Endothelial cell (in vitro differentiated cells): ENCODE data around the gene INF2. TPM values are rescaled to one million over a fixed set of nuclear protein-coding genes. Genes with fewer than 3 reads are reported as not detected.
A peak's percentile ranks its signal among the peaks of the same experiment; 100 is the strongest.

ENCODE experiments used
- DNase-seq: peaks from one replicate; pipeline ENCODE4 v3.0.0; 2021; ENCODE audit warnings: low spot score
- H3K27ac Mint-ChIP-seq: one replicate; pipeline ENCODE4 v1.8.0; 2021; ENCODE audit warnings: mixed read lengths, inconsistent platforms; ENCODE audit not compliant: unreplicated experiment
- H3K27me3 Mint-ChIP-seq: one replicate; pipeline ENCODE4 v1.8.0; 2021; ENCODE audit warnings: mild to moderate bottlenecking, moderate library complexity, mixed read lengths, inconsistent platforms; ENCODE audit not compliant: unreplicated experiment
- H3K36me3 Mint-ChIP-seq: one replicate; pipeline ENCODE4 v1.8.0; 2021; ENCODE audit warnings: mild to moderate bottlenecking, low read depth, mixed read lengths, inconsistent platforms; ENCODE audit not compliant: unreplicated experiment
- H3K4me1 Mint-ChIP-seq: one replicate; pipeline ENCODE4 v1.8.0; 2021; ENCODE audit warnings: mild to moderate bottlenecking, mixed read lengths, inconsistent platforms; ENCODE audit not compliant: unreplicated experiment
- H3K4me3 Mint-ChIP-seq: one replicate; pipeline ENCODE4 v1.8.0; 2021; ENCODE audit warnings: mild to moderate bottlenecking, mixed read lengths, inconsistent platforms; ENCODE audit not compliant: unreplicated experiment
- H3K9me3 Mint-ChIP-seq: one replicate; pipeline ENCODE4 v1.8.0; 2021; ENCODE audit warnings: mixed read lengths, inconsistent platforms; ENCODE audit not compliant: unreplicated experiment
- total RNA-seq: library from RNA; stranded (reverse); fragmentation: NEBNext Ultra II Directional; extraction: Animal tissue kit (Norgen Biotek cat#: 25700); gene quantifications from one replicate; pipeline ENCODE4 v1.2.1, GENCODE V29; 2021; ENCODE audit not compliant: unreplicated experiment
- TF ChIP-seq, protein P1 (sequence below): fragments of 200-600 bp; sonication (generic); IDR thresholded peaks from one replicate; pipeline ENCODE4 v1.5.0; 2021; ENCODE audit warnings: antibody characterized with exemption; ENCODE audit not compliant: unreplicated experiment

INF2 gene
- total RNA-seq, 1 donor from 2014 or later, result 97.2 TPM

DNA sequence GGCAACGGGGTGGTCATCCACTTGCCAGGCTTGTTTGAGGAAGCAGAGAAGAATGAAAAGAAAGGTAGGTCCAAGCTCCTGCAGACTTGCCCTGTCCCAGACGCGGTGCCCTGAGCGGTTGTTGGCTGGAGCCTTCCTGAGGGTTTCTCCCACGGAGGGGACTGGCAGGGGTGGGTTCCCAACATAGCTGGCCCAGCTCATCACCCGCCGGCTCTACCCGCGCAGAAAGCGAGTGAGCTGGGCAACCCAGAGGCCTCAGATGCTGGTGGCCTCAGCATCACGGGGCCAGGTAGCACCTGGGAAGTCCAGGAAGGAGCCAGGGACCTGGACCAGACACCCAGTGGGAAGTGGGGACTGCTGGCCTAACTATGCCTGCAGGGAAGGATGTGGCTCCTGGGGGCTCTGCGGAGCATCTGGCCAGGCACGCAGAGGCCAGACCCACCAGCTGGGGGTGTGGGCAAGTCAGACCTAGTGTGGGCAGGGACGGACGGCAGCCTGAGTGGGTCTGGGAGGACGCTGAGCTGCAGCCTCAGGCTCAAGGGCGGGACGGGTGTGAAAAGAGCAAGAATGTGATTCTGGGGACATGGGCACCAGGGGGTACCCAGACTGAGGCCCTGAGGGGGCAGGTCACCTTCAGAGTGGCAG lies 49.1 kb downstream of the INF2 start:
- Mint-ChIP-seq H3K4me1 (peaks cover 6% of the 10 kb centered on the region), H3K4me3 (no peak overlapping the region), H3K27me3 (peaks cover 15% of the 10 kb centered on the region), H3K27ac (no peak overlapping the region), H3K36me3 (no peaks in the 10 kb centered on the region), H3K9me3 (no peaks in the 10 kb centered on the region)
- DNase-seq, result no peak
- TF ChIP-seq, protein P1, sequence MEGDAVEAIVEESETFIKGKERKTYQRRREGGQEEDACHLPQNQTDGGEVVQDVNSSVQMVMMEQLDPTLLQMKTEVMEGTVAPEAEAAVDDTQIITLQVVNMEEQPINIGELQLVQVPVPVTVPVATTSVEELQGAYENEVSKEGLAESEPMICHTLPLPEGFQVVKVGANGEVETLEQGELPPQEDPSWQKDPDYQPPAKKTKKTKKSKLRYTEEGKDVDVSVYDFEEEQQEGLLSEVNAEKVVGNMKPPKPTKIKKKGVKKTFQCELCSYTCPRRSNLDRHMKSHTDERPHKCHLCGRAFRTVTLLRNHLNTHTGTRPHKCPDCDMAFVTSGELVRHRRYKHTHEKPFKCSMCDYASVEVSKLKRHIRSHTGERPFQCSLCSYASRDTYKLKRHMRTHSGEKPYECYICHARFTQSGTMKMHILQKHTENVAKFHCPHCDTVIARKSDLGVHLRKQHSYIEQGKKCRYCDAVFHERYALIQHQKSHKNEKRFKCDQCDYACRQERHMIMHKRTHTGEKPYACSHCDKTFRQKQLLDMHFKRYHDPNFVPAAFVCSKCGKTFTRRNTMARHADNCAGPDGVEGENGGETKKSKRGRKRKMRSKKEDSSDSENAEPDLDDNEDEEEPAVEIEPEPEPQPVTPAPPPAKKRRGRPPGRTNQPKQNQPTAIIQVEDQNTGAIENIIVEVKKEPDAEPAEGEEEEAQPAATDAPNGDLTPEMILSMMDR, result no peak

DNA sequence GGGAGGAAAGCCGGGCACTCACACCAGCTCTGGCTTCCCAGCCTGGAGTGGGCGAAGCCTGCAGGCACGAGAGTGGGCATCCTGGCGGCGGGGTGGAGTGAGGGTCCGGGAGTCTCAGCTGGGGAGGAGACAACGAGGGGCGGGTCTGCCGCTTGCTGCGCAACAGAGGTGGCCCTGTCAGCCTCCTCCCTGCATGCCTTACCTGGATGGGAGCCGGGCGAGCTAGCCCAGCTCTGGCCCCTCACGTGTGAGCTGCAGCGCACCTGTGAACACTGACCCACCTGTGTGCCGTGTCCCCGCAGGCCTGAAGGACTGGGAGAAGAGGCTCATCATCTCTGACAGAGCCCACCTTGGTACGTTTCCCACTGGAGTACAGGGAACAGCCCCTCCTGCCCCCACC lies 49.6 kb downstream of the INF2 start:
- H3K27ac Mint-ChIP-seq, result no peak overlapping the region
- H3K27me3 Mint-ChIP-seq, result peaks cover 15% of the 10 kb centered on the region
- H3K9me3 Mint-ChIP-seq, result no peaks in the 10 kb centered on the region
- peaks cover 6% of the 10 kb centered on the region for H3K4me1 Mint-ChIP-seq
- no peaks in the 10 kb centered on the region for H3K36me3 Mint-ChIP-seq
- TF ChIP-seq, protein P1, result no peak
- DNase-seq, result no peak
- H3K4me3 Mint-ChIP-seq, result no peak overlapping the region

DNA sequence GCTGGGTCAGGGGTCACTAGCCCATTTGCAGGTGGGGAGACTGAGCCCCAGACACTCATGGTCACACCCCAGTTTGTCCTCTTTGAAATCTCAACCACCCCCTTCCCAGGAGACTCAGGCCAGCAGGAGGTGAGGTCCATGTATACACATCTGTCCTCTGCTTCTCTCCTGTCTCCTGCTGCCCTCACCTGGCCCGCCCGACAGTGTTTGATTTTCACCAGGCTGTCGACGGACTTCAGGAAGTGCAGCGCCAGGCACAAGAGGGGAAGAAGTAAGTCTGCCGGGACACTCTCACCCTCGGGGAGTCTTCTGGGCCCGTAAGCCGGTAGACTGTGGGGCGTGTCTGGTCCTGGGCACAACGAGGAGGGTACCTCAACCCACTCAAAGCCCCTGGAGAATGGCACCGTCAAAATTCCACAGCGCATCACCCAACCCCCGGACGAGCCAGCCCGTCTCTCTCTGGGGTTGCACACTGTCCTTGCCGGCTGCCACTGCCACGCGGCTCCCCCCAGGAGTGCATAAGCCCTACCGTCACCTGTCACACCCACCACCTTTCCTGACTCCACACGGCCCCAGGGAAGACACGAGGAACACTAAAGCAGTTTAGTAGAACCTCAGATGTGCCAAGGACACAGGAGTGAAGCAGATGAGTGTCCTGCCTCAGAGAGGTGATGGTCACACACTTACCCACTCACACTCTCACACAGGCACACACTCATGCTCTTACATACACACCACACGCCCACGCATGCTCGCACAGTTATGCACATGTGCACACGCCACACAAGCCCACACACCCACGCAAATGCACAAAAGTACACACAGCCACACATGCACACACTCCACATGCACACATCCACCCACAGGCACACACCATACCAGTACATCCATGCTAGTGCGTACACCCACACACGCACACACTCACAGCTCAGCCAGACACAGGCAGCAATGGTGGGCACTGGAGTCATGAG lies 50.4 kb downstream of the INF2 start:
- TF ChIP-seq, protein P1, result no peak
- DNase-seq, result no peak
- Mint-ChIP-seq H3K27me3 (peaks cover 15% of the 10 kb centered on the region), H3K36me3 (no peaks in the 10 kb centered on the region), H3K27ac (no peak overlapping the region), H3K4me3 (peak overlapping the region; percentile 21), H3K4me1 (peaks cover 6% of the 10 kb centered on the region), H3K9me3 (no peaks in the 10 kb centered on the region)

DNA sequence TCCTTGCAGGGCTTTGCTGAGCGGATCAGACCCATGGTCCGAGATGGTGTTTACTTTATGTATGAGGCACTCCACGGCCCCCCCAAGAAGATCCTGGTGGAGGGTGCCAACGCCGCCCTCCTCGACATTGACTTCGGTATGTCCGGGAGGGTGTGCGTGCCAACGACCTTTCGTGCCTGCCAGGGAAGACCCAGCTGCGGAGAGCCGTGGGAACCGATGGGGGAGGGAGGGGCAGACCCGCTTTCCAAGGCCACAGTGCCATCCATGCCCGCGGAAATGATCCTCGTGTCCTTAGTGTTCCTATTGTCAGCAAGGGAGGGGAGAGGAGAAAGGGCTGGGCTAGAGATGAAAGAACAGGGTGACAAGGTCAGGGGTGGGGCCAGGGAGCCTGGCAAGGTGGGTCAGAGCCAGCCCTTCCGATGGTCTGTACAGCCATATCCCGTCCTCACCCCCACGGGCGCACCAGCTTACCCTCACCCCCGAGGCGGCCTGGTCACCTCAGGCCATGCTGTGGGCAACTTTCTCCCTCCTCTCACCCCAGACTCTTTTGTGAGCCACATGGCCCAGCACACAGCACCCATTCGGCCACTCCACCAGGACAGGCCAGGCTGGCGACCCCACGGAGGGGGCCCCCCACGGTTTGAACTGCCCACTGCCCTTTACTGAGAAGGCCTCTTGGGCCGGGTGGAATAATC lies 51.8 kb downstream of the INF2 start:
- Mint-ChIP-seq H3K27me3 (peaks cover 14% of the 10 kb centered on the region), H3K4me1 (peaks cover 2% of the 10 kb centered on the region), H3K4me3 (no peak overlapping the region), H3K27ac (no peak overlapping the region), H3K36me3 (no peaks in the 10 kb centered on the region), H3K9me3 (no peaks in the 10 kb centered on the region)
- no peak for DNase-seq
- TF ChIP-seq, protein P1, result no peak
